Lung (tissue), 12 donors: ENCODE measurements around the gene TNFRSF18. TPM values are rescaled to one million over a fixed set of nuclear protein-coding genes. Genes with fewer than 3 reads are reported as not detected.

ENCODE experiments used
- ATAC-seq: fragments of 200-7000 bp; cut with Tn5 transposase; one replicate; pipeline ENCODE4 v1.9.1; 2020; ENCODE audit warnings: moderate number of reproducible peaks; ENCODE audit not compliant: insufficient read depth, low FRiP score
- DNase-seq, 3 donors: peaks; one replicate each; pipeline ENCODE4 v3.0.0-alpha.2; 2013 to 2017
- H3K27ac ChIP-seq, 2 donors: one replicate each; pipeline ENCODE4 v1.5.1; 2013; ENCODE audit warnings: mild to moderate bottlenecking in 2 of 2, moderate library complexity in 2 of 2, control low read depth in 1 of 2, inconsistent platforms in 1 of 2, low read depth in 1 of 2, low read length in 1 of 2
- H3K27me3 ChIP-seq, 3 donors: one replicate each; pipeline ENCODE4 v1.5.1; 2013; ENCODE audit warnings: low read length in 2 of 3; ENCODE audit not compliant: control insufficient read depth in 3 of 3, insufficient read depth in 3 of 3
- H3K36me3 ChIP-seq, 4 donors: one replicate each; pipeline ENCODE4 v1.5.1; 2013; ENCODE audit warnings: low read length in 4 of 4, mild to moderate bottlenecking in 1 of 4, moderate library complexity in 1 of 4; ENCODE audit not compliant: control insufficient read depth in 4 of 4, insufficient read depth in 4 of 4
- H3K4me1 ChIP-seq, 5 donors: one replicate each; pipeline ENCODE4 v1.5.1; 2013; ENCODE audit warnings: low read length in 5 of 5, mild to moderate bottlenecking in 2 of 5, moderate library complexity in 1 of 5; ENCODE audit not compliant: control insufficient read depth in 5 of 5, insufficient read depth in 5 of 5
- H3K4me3 ChIP-seq: one replicate; pipeline ENCODE4 v1.5.1; 2013; ENCODE audit warnings: mild to moderate bottlenecking, control low read depth, moderate library complexity
- H3K9ac ChIP-seq, 2 donors: one replicate each; pipeline ENCODE4 v1.5.1; 2013; ENCODE audit warnings: low read length in 2 of 2, control low read depth in 1 of 2; ENCODE audit not compliant: insufficient read depth in 1 of 2
- H3K9me3 ChIP-seq, 4 donors: one replicate each; pipeline ENCODE4 v1.5.1; 2013; ENCODE audit warnings: low read length in 3 of 4, mild to moderate bottlenecking in 1 of 4, moderate library complexity in 1 of 4; ENCODE audit not compliant: control insufficient read depth in 4 of 4, insufficient read depth in 3 of 4
- CTCF ChIP-seq: IDR thresholded peaks from 2 replicates; pipeline ENCODE4 v1.5.1; 2012; ENCODE audit warnings: mild to moderate bottlenecking; ENCODE audit errors: control extremely low read depth, extremely low read depth
- WGBS, 2 donors: extraction: QIAGEN DNeasy Blood & Tissue Kit; methylation state at CpG; one replicate each; pipeline ENCODE4 v1.1.7; 2013; 5-methylcytosine and 5-hydroxymethylcytosine counted together
- polyA plus RNA-seq, 2 donors: library from polyadenylated mRNA; stranded (reverse); fragments of 200-250 nt; gene quantifications; one replicate each; pipeline ENCODE4 v1.2.1, GENCODE V29; 2013
- total RNA-seq, 2 donors: library from RNA; depleted of rRNA in 1 of 2; stranded (reverse); fragments of >200 nt in 1 of 2; gene quantifications; one replicate each; pipeline ENCODE4 v1.2.1, GENCODE V29; 2014 to 2021
- donor health status: control.
- donor health status: control.
- donor health status: Bipolar disorder and iron deficiency.
- donor health status: healthy.
- donor health status: DM: yes; HTN: yes; CAD: no.

TNFRSF18 gene
- total and polyA plus RNA-seq, 4 donors, result 1.8 to 4.0 (median 2.4) TPM

GRCh38 chr1:1218524-1219200 is 12.3 kb upstream of the TNFRSF18 start:
- WGBS, 2 donors, result 93 to 95% methylated on average over 36 of the region's 36 CpGs
- no peak for DNase-seq
- Histone ChIP-seq H3K27me3 (no peaks in the 10 kb centered on the region), H3K4me3 (no peak overlapping the region), H3K9ac (no peak overlapping the region), H3K4me1 (peaks cover 0 to 16% (median 0%) of the 10 kb centered on the region in 5 donors), H3K36me3 (peaks cover 11 to 74% (median 22%) of the 10 kb centered on the region in 4 donors), H3K9me3 (peaks cover 0 to 2% (median 0%) of the 10 kb centered on the region in 4 donors), H3K27ac (no peak overlapping the region)
- ATAC-seq, result no peak
- TF ChIP-seq CTCF, result no peak

GRCh38 chr1:1217621-1218523 is 11.5 kb upstream of the TNFRSF18 start:
- Histone ChIP-seq H3K27me3 (no peaks in the 10 kb centered on the region), H3K9ac (no peak overlapping the region), H3K9me3 (peaks cover 0 to 2% (median 0%) of the 10 kb centered on the region in 4 donors), H3K27ac (no peak overlapping the region), H3K4me3 (no peak overlapping the region), H3K4me1 (peaks cover 0 to 19% (median 0%) of the 10 kb centered on the region in 5 donors), H3K36me3 (peaks cover 8 to 67% (median 20%) of the 10 kb centered on the region in 4 donors)
- TF ChIP-seq CTCF, result no peak
- 94 to 95% methylated on average over 52 of the region's 52 CpGs for WGBS, 2 donors
- ATAC-seq (no peak), DNase-seq (no peak)

- WGBS, 2 donors, result 92 to 93% methylated on average over 67 to 74 of the region's 74 CpGs
- H3K9ac ChIP-seq, result no peak overlapping the region
- no peak for ATAC-seq
- no peak for DNase-seq
- H3K27ac ChIP-seq, result no peak overlapping the region
- no peaks in the 10 kb centered on the region for H3K27me3 ChIP-seq
- peaks cover 5 to 59% (median 16%) of the 10 kb centered on the region in 4 donors for H3K36me3 ChIP-seq
- H3K4me1 ChIP-seq, result peaks cover 0 to 22% (median 0%) of the 10 kb centered on the region in 5 donors
- TF ChIP-seq CTCF, result no peak
- H3K9me3 ChIP-seq, result peaks cover 0 to 2% (median 0%) of the 10 kb centered on the region in 4 donors
- no peak overlapping the region for H3K4me3 ChIP-seq
Measured at GRCh38 chr1:1216770-1217620, 10.6 kb upstream of the TNFRSF18 start.
